Umbilical cord (tissue), 2 donors: ENCODE data around the gene CETN3. TPM values are rescaled to one million over a fixed set of nuclear protein-coding genes. Genes with fewer than 3 reads are reported as not detected.

Experiments used
- DNase-seq: peaks from one replicate; pipeline ENCODE4 v3.0.0-alpha.2; 2015; ENCODE audit warnings: low spot score
- total RNA-seq: library from RNA; depleted of rRNA; stranded (reverse); fragments of >200 nt; gene quantifications from one replicate; pipeline ENCODE4 v1.2.3, GENCODE V29; 2014; ENCODE audit warnings: low replicate concordance; ENCODE audit not compliant: insufficient read depth

Gene CETN3
- 10.4 TPM for total RNA-seq

- DNase-seq: peak; percentile 98
These were observed at the start of gene CETN3 for GRCh38 chr5:90409318-90410177. CETN3 (minus strand) TSS chr5:90409756; CDS start chr5:90409661, 95 bp downstream.

- no peak for DNase-seq
These were observed 37.4 kb upstream of the CETN3 start for GRCh38 chr5:90446961-90447360.

- peak; percentile 3 for DNase-seq
These were observed 31.1 kb upstream of the CETN3 start for GRCh38 chr5:90440644-90441043.

- no peak for DNase-seq
These were observed 28.5 kb upstream of the CETN3 start for GRCh38 chr5:90438100-90438499.

- DNase-seq: no peak
These were observed 28.1 kb upstream of the CETN3 start for GRCh38 chr5:90437663-90438062.

GRCh38 chr5:90434116-90434714 is 24.7 kb upstream of the CETN3 start:
- DNase-seq: peak; percentile 35

GRCh38 chr5:90424245-90424644 is 14.7 kb upstream of the CETN3 start:
- no peak for DNase-seq

GRCh38 chr5:90421136-90421535 is 11.6 kb upstream of the CETN3 start:
- DNase-seq: no peak

GRCh38 chr5:90418214-90418613 is 8.7 kb upstream of the CETN3 start:
- no peak for DNase-seq

- DNase-seq: no peak
These were observed 714 bp upstream of the CETN3 start for GRCh38 chr5:90410178-90410762.

GRCh38 chr5:90408571-90409317 is 812 bp downstream of the CETN3 start:
- peak; percentile 17 for DNase-seq

- DNase-seq: no peak
These were observed 3.1 kb downstream of the CETN3 start for GRCh38 chr5:90406466-90406865.

GRCh38 chr5:90402521-90403255 is 6.9 kb downstream of the CETN3 start:
- DNase-seq: peak; percentile 42

- DNase-seq: no peak
These were observed 10.3 kb downstream of the CETN3 start for GRCh38 chr5:90399251-90399650.

- DNase-seq: no peak
These were observed 10.8 kb downstream of the CETN3 start for GRCh38 chr5:90398726-90399125.

- DNase-seq: no peak
These were observed 14.6 kb downstream of the CETN3 start for GRCh38 chr5:90395005-90395404.

- no peak for DNase-seq
These were observed 18.6 kb downstream of the CETN3 start for GRCh38 chr5:90390928-90391327.

- no peak for DNase-seq
These were observed 19.2 kb downstream of the CETN3 start for GRCh38 chr5:90390326-90390725.

GRCh38 chr5:90387508-90387907 is 22.0 kb downstream of the CETN3 start:
- no peak for DNase-seq

- peak; percentile 27 for DNase-seq
These were observed 23.4 kb downstream of the CETN3 start for GRCh38 chr5:90386099-90386710.

GRCh38 chr5:90384389-90384788 is 25.2 kb downstream of the CETN3 start:
- no peak for DNase-seq
